Thoracic aorta (tissue), 2 donors: ENCODE measurements around the gene TES. TPM values are rescaled to one million over a fixed set of nuclear protein-coding genes. Genes with fewer than 3 reads are reported as not detected.
A peak's percentile ranks its signal among the peaks of the same experiment; 100 is the strongest.
"Not testable (repeated sequence)": the region's sequence is repeated elsewhere in the genome, so short reads cannot be mapped to it uniquely, and the experiment has no call there.

Source experiments
- ATAC-seq: fragments of 150-250 bp; one replicate; pipeline ENCODE4 v1.8.0; 2017; ENCODE audit warnings: low read depth; ENCODE audit not compliant: insufficient number of reproducible peaks, low FRiP score
- DNase-seq: peaks from one replicate; pipeline ENCODE4 v3.0.0-alpha.2; 2020; ENCODE audit warnings: low spot score
- H3K27ac ChIP-seq, 2 donors: fragments of 200-600 bp; sonication (generic); 1 replicate in 1 of 2; 2 replicates in 1 of 2; pipeline ENCODE4 v1.5.1; 2016; ENCODE audit warnings: mild to moderate bottlenecking in 2 of 2, moderate library complexity in 2 of 2
- H3K27me3 ChIP-seq: fragments of 200-600 bp; sonication (generic); replicated peaks from 2 replicates; pipeline ENCODE4 v1.6.0; 2016; ENCODE audit warnings: mild to moderate bottlenecking; ENCODE audit not compliant: insufficient read depth
- H3K36me3 ChIP-seq: fragments of 200-600 bp; sonication (generic); one replicate; pipeline ENCODE4 v1.5.1; 2016
- H3K4me1 ChIP-seq, 2 donors: fragments of 200-600 bp; sonication (generic); 1 replicate in 1 of 2; 2 replicates in 1 of 2; pipeline versions ENCODE4 v1.5.1 to v1.6.0; 2016; ENCODE audit warnings: low read depth in 2 of 2, mild to moderate bottlenecking in 1 of 2; ENCODE audit not compliant: control insufficient read depth in 1 of 2
- H3K4me3 ChIP-seq: fragments of 200-600 bp; sonication (generic); 2 replicates; pipeline ENCODE4 v1.5.1; 2016; ENCODE audit warnings: mild to moderate bottlenecking
- H3K9me3 ChIP-seq: fragments of 200-600 bp; sonication (generic); 2 replicates; pipeline ENCODE4 v1.5.1; 2016
- total RNA-seq, 2 donors: library from RNA; depleted of rRNA; stranded (reverse); fragments of >200 nt; gene quantifications; one replicate each; pipeline versions ENCODE4 v1.1.0 to v1.2.3, GENCODE V29; 2016
- TF ChIP-seq, protein P1 (sequence below): fragments of 200-600 bp; sonication (generic); IDR thresholded peaks from one replicate; pipeline ENCODE4 v1.5.1; 2019; ENCODE audit warnings: antibody characterized with exemption

Gene TES
- total RNA-seq, 2 donors from 2014 or later, result 186 to 215 TPM

DNA sequence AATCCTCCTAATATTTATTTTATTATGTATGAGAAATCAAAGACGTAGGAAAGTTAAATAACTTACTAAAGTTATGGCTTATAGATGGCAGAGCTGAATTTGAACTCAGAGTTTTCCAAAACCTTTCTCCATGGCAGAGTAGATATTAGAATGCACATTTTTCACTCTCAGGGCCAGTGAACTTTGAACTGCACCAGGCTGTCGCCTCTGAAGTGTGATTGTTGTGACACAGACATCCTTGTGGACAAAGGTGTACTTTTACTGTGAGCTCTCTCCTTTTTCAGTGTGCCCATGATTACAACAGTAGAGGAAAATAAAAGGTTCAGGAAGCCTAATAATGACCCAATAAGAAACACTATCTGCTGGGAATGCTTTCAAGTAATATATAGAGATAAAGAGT, 29.1 kb downstream of the TES start:
- TF ChIP-seq, protein P1, sequence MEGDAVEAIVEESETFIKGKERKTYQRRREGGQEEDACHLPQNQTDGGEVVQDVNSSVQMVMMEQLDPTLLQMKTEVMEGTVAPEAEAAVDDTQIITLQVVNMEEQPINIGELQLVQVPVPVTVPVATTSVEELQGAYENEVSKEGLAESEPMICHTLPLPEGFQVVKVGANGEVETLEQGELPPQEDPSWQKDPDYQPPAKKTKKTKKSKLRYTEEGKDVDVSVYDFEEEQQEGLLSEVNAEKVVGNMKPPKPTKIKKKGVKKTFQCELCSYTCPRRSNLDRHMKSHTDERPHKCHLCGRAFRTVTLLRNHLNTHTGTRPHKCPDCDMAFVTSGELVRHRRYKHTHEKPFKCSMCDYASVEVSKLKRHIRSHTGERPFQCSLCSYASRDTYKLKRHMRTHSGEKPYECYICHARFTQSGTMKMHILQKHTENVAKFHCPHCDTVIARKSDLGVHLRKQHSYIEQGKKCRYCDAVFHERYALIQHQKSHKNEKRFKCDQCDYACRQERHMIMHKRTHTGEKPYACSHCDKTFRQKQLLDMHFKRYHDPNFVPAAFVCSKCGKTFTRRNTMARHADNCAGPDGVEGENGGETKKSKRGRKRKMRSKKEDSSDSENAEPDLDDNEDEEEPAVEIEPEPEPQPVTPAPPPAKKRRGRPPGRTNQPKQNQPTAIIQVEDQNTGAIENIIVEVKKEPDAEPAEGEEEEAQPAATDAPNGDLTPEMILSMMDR, result no peak
- no peak for ATAC-seq
- H3K4me1 ChIP-seq, result peaks cover 46 to 73% of the 10 kb centered on the region in 2 donors
- no peak for DNase-seq
- H3K9me3 ChIP-seq, result no peaks in the 10 kb centered on the region
- H3K27me3 ChIP-seq, result no peaks in the 10 kb centered on the region
- H3K27ac ChIP-seq, result peak overlapping the region in 1 of 2 donors; percentile 32
- H3K4me3 ChIP-seq, result no peak overlapping the region
- peaks cover 4% of the 10 kb centered on the region for H3K36me3 ChIP-seq

DNA sequence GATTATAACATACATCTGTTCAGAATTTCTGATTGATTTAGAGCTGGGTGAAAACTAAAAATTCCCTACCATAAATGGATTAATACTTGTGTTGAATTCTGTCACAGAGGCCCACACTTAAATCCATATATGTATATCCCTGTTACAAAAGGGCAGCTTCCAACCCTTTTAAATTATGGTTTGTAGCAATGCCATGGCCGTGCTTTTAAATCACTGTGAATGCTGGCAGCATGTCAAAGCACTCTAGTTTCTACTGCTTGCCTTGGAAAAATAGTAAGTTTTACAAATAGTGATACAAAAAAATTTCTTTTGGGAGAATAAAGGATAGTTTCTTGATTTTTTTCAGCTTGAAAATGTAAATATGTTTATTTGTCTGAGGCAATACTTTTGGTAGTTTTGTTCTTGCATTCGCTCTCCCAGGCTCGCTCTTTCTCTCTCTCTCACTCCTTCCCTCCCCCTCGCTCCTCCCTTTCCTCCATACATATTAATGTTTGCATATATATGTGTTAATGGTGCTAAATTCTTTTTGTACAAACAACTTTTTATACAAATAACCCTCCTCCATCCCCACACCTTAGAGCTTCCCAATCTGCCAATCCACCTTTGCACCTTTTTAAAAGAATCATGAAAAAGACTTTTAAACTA, 29.8 kb downstream of the TES start:
- Histone ChIP-seq H3K27me3 (no peaks in the 10 kb centered on the region), H3K4me3 (no peak overlapping the region), H3K4me1 (peaks cover 46 to 65% of the 10 kb centered on the region in 2 donors), H3K27ac (peak overlapping the region; percentile 32 to 33), H3K9me3 (no peaks in the 10 kb centered on the region), H3K36me3 (peaks cover 4% of the 10 kb centered on the region)
- ATAC-seq (no peak), DNase-seq (no peak)
- TF ChIP-seq, protein P1, result no peak

DNA sequence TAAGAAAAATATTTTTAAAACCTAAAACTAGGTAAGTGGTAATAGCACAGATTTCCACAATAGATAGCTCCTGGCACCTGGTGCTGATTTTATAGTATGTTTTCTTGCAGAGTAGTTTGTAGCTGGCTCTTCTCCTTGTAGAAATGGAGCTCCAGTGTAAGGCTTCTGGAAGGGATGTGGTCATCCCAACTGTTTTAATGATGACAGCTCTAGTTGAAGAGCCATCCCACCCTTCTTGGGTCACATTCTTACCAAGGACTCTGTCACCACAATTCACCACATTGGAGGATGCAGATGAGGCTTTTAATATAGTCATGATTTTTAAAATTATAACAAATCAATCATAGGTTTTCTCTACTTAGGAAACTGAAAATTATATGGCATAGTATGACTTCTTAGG, 31.0 kb downstream of the TES start:
- Histone ChIP-seq H3K4me1 (peaks cover 42 to 54% of the 10 kb centered on the region in 2 donors), H3K27me3 (no peaks in the 10 kb centered on the region), H3K9me3 (no peaks in the 10 kb centered on the region), H3K27ac (peak overlapping the region in 1 of 2 donors; percentile 8), H3K36me3 (peaks cover 4% of the 10 kb centered on the region), H3K4me3 (no peak overlapping the region)
- TF ChIP-seq, protein P1, result no peak
- DNase-seq (no peak), ATAC-seq (no peak)

DNA sequence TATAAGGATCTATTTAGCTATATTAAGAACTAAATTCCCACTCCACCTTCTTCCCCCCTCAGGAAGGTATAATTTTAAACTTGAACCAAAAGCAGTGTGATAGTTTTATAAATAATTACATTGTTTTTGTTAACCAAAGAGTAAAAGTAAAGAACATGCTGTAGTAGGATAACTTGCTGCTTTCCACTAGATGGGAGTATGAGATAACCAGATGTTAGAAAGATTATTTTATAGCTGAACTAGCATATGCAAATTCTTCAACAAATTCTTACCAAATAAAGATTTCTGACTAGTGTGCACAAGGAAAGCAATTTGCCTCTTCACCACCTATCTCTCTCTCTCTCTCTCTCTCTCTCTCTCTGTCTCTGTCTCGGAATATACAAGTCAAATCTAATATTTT, 31.8 kb downstream of the TES start:
- Histone ChIP-seq H3K27ac (peak overlapping the region; percentile 8 to 30), H3K27me3 (no peaks in the 10 kb centered on the region), H3K4me1 (peaks cover 41 to 46% of the 10 kb centered on the region in 2 donors), H3K9me3 (no peaks in the 10 kb centered on the region), H3K36me3 (peaks cover 4% of the 10 kb centered on the region), H3K4me3 (no peak overlapping the region)
- TF ChIP-seq, protein P1, result no peak
- ATAC-seq (no peak), DNase-seq (no peak)

DNA sequence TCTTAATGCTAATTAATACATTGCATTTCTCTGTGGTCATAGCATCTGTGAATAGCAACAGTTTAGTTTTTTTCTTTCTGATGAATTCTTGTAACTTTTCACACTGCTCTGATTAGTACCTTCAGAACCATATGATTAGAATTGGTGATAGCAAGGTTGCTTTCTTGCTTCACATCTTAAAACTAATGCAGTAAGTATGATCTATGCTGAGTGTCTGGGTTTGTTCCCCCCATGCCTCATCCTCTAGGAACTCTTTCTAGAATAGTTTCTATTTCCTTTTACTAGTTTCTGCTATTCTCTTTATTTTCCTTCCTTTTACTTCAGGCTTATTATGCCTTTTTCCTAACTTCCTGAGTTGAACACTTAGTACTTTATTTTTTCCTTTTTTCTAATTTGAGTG, 32.4 kb downstream of the TES start:
- ATAC-seq, result no peak
- Histone ChIP-seq H3K27me3 (no peaks in the 10 kb centered on the region), H3K36me3 (no peaks in the 10 kb centered on the region), H3K4me3 (no peak overlapping the region), H3K4me1 (peaks cover 38 to 46% of the 10 kb centered on the region in 2 donors), H3K27ac (no peak overlapping the region), H3K9me3 (no peaks in the 10 kb centered on the region)
- DNase-seq, result no peak
- TF ChIP-seq, protein P1, result no peak

DNA sequence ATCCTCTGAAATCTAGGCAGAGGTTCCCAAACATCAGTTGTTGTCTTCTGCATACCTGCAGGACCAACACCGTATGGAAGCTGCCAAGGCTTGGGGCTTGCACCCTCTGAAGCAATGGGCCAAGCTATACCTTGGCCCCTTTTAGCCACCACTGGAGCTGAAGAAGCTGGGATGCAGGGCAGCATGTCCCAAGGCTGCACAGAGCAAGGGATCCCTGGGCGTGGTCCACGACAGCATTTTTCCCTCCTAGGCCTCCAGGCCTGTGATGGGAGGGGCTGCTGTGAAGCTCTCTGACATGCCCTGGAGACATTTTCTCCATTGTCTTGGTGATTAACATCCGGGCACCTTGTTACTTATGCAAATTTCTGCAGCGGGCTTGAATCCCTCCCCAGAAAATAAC, 34.5 kb downstream of the TES start:
- H3K36me3 ChIP-seq, ATAC-seq: not testable (repeated sequence)

More for the DNA sequence above, 34.5 kb downstream of the TES start:
- H3K27ac ChIP-seq, DNase-seq, H3K9me3 ChIP-seq, H3K27me3 ChIP-seq, H3K4me3 ChIP-seq: not testable (repeated sequence)
- H3K4me1 ChIP-seq, result peaks cover 32 to 42% of the 10 kb centered on the region in 2 donors
